Fibroblast of villous mesenchyme (primary cell): ENCODE results near the gene ZNF133. TPM values are rescaled to one million over a fixed set of nuclear protein-coding genes. Genes with fewer than 3 reads are reported as not detected.

Experiments
- DNase-seq: peaks from one replicate; pipeline ENCODE4 v3.0.0-alpha.2; 2010; ENCODE audit warnings: low read depth
- H3K4me3 ChIP-seq: 2 replicates; pipeline ENCODE4 v1.5.1; 2011; ENCODE audit warnings: low read depth, mild to moderate bottlenecking, low read length
- CTCF ChIP-seq: IDR thresholded peaks from 2 replicates; pipeline ENCODE4 v1.5.1; 2012; ENCODE audit warnings: low read depth, mild to moderate bottlenecking, low read length; ENCODE audit not compliant: insufficient read depth
- total RNA-seq: library from RNA; depleted of rRNA; stranded (reverse); fragments of >200 nt; gene quantifications from 2 replicates; pipeline ENCODE4 v1.2.3, GENCODE V29; 2012

ZNF133 gene
- total RNA-seq, 1 donor, result 18.1 TPM

- no peak overlapping the region for H3K4me3 ChIP-seq
- TF ChIP-seq CTCF, result no peak
- no peak for DNase-seq
Measured at GRCh38 chr20:18307301-18307700, 19.0 kb downstream of the ZNF133 start.

GRCh38 chr20:18310051-18310450 is 21.7 kb downstream of the ZNF133 start:
- DNase-seq, result no peak
- no peak for TF ChIP-seq CTCF
- H3K4me3 ChIP-seq, result no peak overlapping the region

GRCh38 chr20:18310592-18310991 is 22.3 kb downstream of the ZNF133 start:
- TF ChIP-seq CTCF, result no peak
- no peak overlapping the region for H3K4me3 ChIP-seq
- no peak for DNase-seq

GRCh38 chr20:18312723-18313122 is 24.4 kb downstream of the ZNF133 start:
- no peak for DNase-seq
- H3K4me3 ChIP-seq, result no peak overlapping the region
- TF ChIP-seq CTCF, result no peak

GRCh38 chr20:18313411-18313810 is 25.1 kb downstream of the ZNF133 start:
- no peak overlapping the region for H3K4me3 ChIP-seq
- DNase-seq, result no peak
- TF ChIP-seq CTCF, result no peak

- no peak for DNase-seq
- H3K4me3 ChIP-seq, result no peak overlapping the region
- no peak for TF ChIP-seq CTCF
Measured at GRCh38 chr20:18314786-18315406, 26.6 kb downstream of the ZNF133 start.

- TF ChIP-seq CTCF, result no peak
- no peak for DNase-seq
- no peak overlapping the region for H3K4me3 ChIP-seq
Measured at GRCh38 chr20:18316166-18316565, 27.8 kb downstream of the ZNF133 start.
